NB4 (cell line): ENCODE results near the gene SERINC3.

Experiments
- DNase-seq: peaks from one replicate; pipeline ENCODE4 v3.0.0; 2010; ENCODE audit warnings: low read depth
- H3K4me3 ChIP-seq: one replicate; pipeline ENCODE4 v1.5.1; 2011; ENCODE audit warnings: mild to moderate bottlenecking, low read depth, low read length, moderate library complexity
- CTCF ChIP-seq: IDR thresholded peaks from one replicate; pipeline ENCODE4 v1.5.1; 2012; ENCODE audit warnings: low read depth, low read length
- MAX ChIP-seq: IDR thresholded peaks from 2 replicates; pipeline ENCODE4 v1.6.1; 2011; ENCODE audit warnings: low read depth, low read length
- MYC ChIP-seq: IDR thresholded peaks from 2 replicates; pipeline ENCODE4 v1.6.1; 2011; ENCODE audit warnings: low read depth, low read length
- POLR2A ChIP-seq: IDR thresholded peaks from 2 replicates; pipeline ENCODE4 v1.6.1; 2011; ENCODE audit warnings: mild to moderate bottlenecking; ENCODE audit not compliant: insufficient read length; ENCODE audit errors: extremely low read depth

The SERINC3 gene

DNA sequence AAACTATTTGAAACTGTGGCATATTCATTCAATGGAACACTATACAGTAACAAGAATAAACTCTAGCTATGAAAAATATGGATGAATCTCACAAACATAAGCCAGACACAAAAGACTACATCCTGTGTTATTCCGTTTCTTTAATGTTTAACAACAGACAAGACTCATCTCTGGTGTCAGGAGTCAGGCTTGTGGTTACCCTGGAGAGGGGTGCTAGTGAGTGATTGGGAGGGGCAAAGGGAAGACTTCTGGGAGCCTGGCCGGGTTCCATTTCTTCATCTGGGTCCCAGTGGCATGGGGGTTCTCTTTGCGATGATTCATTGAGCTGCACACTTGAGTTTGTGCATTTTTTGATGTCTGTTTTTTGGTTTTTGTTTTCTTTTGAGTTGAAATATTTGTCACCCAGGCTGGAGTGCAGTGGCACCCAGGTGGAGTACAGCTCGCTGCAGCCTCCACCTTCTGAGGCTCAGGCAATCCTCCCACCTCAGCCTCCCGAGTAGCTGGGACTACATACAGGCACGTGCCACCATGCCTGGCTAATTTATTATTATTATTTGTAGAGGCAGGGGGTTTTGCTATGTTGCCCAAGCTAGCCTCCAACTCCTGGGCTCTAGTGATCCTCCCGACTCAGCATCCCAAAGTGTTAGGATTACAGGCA is 67.4 kb downstream of the SERINC3 start:
- no peak for TF ChIP-seq MYC
- TF ChIP-seq CTCF = no peak
- no peak for TF ChIP-seq POLR2A
- TF ChIP-seq MAX = no peak
- no peak overlapping the region for H3K4me3 ChIP-seq
- no peak for DNase-seq

- TF ChIP-seq MAX (no peak), POLR2A (no peak)
These were observed 70.9 kb downstream of the SERINC3 start for GRCh38 chr20:44450903-44451450.

GRCh38 chr20:44450281-44450889 is 71.5 kb downstream of the SERINC3 start:
- DNase-seq = no peak
- TF ChIP-seq MYC = no peak
- TF ChIP-seq POLR2A = no peak
- no peak for TF ChIP-seq MAX
- no peak for TF ChIP-seq CTCF
- H3K4me3 ChIP-seq = no peak overlapping the region

More at GRCh38 chr20:44450903-44451450, 70.9 kb downstream of the SERINC3 start:
- no peak overlapping the region for H3K4me3 ChIP-seq
- no peak for DNase-seq

- TF ChIP-seq POLR2A (no peak), CTCF (no peak), MAX (no peak)
- H3K4me3 ChIP-seq = no peak overlapping the region
- DNase-seq = no peak
These were observed 72.0 kb downstream of the SERINC3 start for GRCh38 chr20:44449864-44450263.

- DNase-seq = peak; percentile 65
- TF ChIP-seq CTCF (peak; percentile 77), MYC (no peak)
These were observed 72.9 kb downstream of the SERINC3 start for GRCh38 chr20:44448753-44449546.

GRCh38 chr20:44447827-44448419 is 73.9 kb downstream of the SERINC3 start:
- no peak overlapping the region for H3K4me3 ChIP-seq
- no peak for TF ChIP-seq MAX
- no peak for TF ChIP-seq CTCF
- no peak for TF ChIP-seq POLR2A
- no peak for TF ChIP-seq MYC
- no peak for DNase-seq

More at GRCh38 chr20:44448753-44449546, 72.9 kb downstream of the SERINC3 start:
- H3K4me3 ChIP-seq = no peak overlapping the region
